OCI-LY7 (cell line): Measurements from ENCODE around the gene ZMAT5.

Experiments
- EZH2phosphoT487 ChIP-seq: fragments of 200-600 bp; sonication (generic); IDR thresholded peaks from 2 replicates; pipeline ENCODE4 v1.6.1; 2018; ENCODE audit warnings: low read depth, borderline replicate concordance, mild to moderate bottlenecking, mixed run types, antibody characterized with exemption, low read length, moderate library complexity, mixed read lengths
- TF ChIP-seq, protein P1 (sequence below): fragments of 200-600 bp; sonication (generic); conservative IDR thresholded peaks from 2 replicates; pipeline ENCODE4 v1.5.1; 2014; ENCODE audit warnings: mild to moderate bottlenecking, antibody characterized with exemption, low read length, moderate library complexity, mixed read lengths

DNA sequence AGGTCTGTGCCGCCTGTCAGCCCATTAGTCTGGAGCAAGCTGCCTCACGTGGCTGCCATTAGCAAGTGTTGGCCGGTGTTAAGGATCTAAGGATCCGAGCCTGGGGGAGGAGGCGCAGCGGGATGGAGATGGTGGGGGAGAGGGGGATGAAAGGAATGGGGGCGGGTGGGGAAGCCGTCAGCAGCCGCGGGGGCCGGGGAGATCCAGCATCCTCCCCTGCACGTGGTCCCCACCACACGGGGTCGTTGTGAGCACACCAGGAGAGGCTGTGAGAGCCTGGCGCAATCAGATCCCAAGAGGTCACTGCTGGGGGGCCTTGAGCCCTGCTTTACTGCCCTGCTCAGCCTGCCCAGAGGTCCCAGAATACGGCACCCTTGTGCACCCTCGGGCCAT, 39.7 kb downstream of the ZMAT5 start:
- TF ChIP-seq, protein P1, sequence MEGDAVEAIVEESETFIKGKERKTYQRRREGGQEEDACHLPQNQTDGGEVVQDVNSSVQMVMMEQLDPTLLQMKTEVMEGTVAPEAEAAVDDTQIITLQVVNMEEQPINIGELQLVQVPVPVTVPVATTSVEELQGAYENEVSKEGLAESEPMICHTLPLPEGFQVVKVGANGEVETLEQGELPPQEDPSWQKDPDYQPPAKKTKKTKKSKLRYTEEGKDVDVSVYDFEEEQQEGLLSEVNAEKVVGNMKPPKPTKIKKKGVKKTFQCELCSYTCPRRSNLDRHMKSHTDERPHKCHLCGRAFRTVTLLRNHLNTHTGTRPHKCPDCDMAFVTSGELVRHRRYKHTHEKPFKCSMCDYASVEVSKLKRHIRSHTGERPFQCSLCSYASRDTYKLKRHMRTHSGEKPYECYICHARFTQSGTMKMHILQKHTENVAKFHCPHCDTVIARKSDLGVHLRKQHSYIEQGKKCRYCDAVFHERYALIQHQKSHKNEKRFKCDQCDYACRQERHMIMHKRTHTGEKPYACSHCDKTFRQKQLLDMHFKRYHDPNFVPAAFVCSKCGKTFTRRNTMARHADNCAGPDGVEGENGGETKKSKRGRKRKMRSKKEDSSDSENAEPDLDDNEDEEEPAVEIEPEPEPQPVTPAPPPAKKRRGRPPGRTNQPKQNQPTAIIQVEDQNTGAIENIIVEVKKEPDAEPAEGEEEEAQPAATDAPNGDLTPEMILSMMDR, result peak; percentile 58
- no peak for TF ChIP-seq EZH2phosphoT487
